Measurements from ENCODE around the gene PAPPA2. TPM values are rescaled to one million over a fixed set of nuclear protein-coding genes. Genes with fewer than 3 reads are reported as not detected.

PAPPA2 gene
- total RNA-seq, 4 donors from 2014 or later, result 0.07 to 0.97 (median 0.14) TPM

GRCh38 chr1:176479971-176480370 lies 17.0 kb downstream of the PAPPA2 start:
- no peak for TF ChIP-seq POLR2A (IDR thresholded peaks at IDR 0.05)
- TF ChIP-seq, protein P1, sequence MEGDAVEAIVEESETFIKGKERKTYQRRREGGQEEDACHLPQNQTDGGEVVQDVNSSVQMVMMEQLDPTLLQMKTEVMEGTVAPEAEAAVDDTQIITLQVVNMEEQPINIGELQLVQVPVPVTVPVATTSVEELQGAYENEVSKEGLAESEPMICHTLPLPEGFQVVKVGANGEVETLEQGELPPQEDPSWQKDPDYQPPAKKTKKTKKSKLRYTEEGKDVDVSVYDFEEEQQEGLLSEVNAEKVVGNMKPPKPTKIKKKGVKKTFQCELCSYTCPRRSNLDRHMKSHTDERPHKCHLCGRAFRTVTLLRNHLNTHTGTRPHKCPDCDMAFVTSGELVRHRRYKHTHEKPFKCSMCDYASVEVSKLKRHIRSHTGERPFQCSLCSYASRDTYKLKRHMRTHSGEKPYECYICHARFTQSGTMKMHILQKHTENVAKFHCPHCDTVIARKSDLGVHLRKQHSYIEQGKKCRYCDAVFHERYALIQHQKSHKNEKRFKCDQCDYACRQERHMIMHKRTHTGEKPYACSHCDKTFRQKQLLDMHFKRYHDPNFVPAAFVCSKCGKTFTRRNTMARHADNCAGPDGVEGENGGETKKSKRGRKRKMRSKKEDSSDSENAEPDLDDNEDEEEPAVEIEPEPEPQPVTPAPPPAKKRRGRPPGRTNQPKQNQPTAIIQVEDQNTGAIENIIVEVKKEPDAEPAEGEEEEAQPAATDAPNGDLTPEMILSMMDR (IDR thresholded peaks at IDR 0.05), result no peak
- no peak overlapping the region for H3K4me3 ChIP-seq (ENCODE audit: low read depth, poor library complexity, severe bottlenecking)
- DNase-seq (ENCODE audit: low spot score in 2 of 2), result no peak
- 34 to 36% methylated on average over 7 of the region's 7 CpGs for WGBS, 2 donors
- intact Hi-C loops (cut with DNase I; ENCODE audit: low total_unique reads), result no loop called here

- intact Hi-C loops (cut with DNase I; ENCODE audit: low total_unique reads), result no loop called here
- DNase-seq (ENCODE audit: low spot score in 2 of 2), result no peak
- 61 to 66% methylated on average over 9 of the region's 9 CpGs for WGBS, 2 donors
- TF ChIP-seq, protein P1 (IDR thresholded peaks at IDR 0.05), result no peak
- TF ChIP-seq POLR2A (IDR thresholded peaks at IDR 0.05), result no peak
- H3K4me3 ChIP-seq (ENCODE audit: low read depth, poor library complexity, severe bottlenecking), result no peak overlapping the region
Observed at GRCh38 chr1:176480750-176481149, 17.8 kb downstream of the PAPPA2 start.

DNA sequence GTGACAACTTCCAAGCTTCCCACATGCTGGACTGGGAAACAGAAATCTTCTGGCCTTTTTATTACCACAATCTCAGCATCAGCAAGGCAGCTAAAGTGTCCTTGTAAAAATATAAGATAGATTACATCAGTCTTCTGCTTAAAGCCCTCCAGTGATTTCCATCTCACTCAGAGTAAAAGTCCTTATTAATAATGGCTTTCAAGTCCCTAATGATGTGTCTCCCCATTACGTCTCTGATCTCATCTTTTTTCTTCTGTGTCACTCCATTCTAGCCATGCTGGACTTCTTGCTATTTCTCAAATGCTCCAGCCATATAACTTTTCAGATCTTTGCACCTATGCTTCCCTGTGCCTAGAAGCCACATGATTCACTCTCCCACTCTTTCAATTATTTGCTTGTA lies 22.1 kb downstream of the PAPPA2 start:
- intact Hi-C loops (cut with DNase I; ENCODE audit: low total_unique reads), result no loop called here
- H3K4me3 ChIP-seq (ENCODE audit: low read depth, poor library complexity, severe bottlenecking), result no peak overlapping the region

DNA sequence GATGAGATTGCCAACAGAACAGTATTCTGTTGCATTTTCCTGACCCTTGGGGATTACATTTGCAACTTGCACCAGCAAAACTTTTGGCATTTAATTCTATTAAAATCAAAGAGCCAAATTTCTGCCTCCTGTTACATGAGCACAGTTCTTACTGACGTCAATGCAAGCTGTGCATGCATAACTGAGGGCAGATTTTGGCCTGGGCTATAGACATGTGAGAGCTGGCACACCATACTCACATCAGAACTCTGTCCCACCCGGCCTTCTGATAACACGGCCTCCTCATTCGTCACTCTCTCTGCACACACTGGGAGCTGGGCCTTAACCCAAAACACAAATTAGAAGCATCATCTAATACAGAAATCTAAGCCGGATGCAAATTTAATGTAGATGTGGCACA lies 31.5 kb downstream of the PAPPA2 start:
- no peak overlapping the region for H3K4me3 ChIP-seq (ENCODE audit: low read depth, poor library complexity, severe bottlenecking)
- no peak for TF ChIP-seq POLR2A (IDR thresholded peaks at IDR 0.05)
- TF ChIP-seq, protein P1 (IDR thresholded peaks at IDR 0.05), result no peak
- intact Hi-C loops (cut with DNase I; ENCODE audit: low total_unique reads), result no loop called here
- 50 to 62% methylated on average over 5 of the region's 5 CpGs for WGBS, 2 donors
- DNase-seq (ENCODE audit: low spot score in 2 of 2), result no peak

More for the DNA sequence above, 22.1 kb downstream of the PAPPA2 start:
- DNase-seq (ENCODE audit: low spot score in 2 of 2), result no peak
- 66 to 73% methylated on average over 1 of the region's 1 CpG for WGBS, 2 donors
- TF ChIP-seq POLR2A (IDR thresholded peaks at IDR 0.05), result no peak
- TF ChIP-seq, protein P1 (IDR thresholded peaks at IDR 0.05), result no peak

DNA sequence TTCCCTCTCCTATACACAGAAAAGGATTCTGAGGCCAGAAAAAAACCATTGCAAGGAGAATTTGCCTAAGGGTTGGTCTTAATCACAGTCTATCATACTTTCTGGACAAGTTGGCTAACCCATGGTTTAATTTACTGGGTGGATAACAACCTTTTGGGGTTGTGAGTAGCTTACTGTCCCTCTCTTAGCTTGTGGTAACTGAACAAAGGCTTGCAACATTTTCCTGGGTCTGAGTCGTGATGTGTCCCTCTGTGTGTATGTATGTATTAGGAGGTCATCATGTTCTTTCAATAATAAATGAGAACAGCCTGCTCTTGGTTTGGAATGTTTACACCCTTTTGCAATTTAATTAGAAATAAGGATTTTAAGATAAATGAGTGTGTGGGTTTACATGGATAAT lies 36.7 kb downstream of the PAPPA2 start:
- no peak for DNase-seq (ENCODE audit: low spot score in 2 of 2)
- H3K4me3 ChIP-seq (ENCODE audit: low read depth, poor library complexity, severe bottlenecking), result no peak overlapping the region
- no peak for TF ChIP-seq POLR2A (IDR thresholded peaks at IDR 0.05)
- TF ChIP-seq, protein P1 (IDR thresholded peaks at IDR 0.05), result no peak
- WGBS, 2 donors, result 50 to 61% methylated on average over 1 of the region's 1 CpG
- intact Hi-C loops (cut with DNase I; ENCODE audit: low total_unique reads), result no loop called here

GRCh38 chr1:176501599-176501998 lies 38.6 kb downstream of the PAPPA2 start:
- WGBS, 2 donors, result 75 to 87% methylated on average over 2 of the region's 2 CpGs
- intact Hi-C loops (cut with DNase I; ENCODE audit: low total_unique reads), result no loop called here

More at GRCh38 chr1:176501599-176501998, 38.6 kb downstream of the PAPPA2 start:
- H3K4me3 ChIP-seq (ENCODE audit: low read depth, poor library complexity, severe bottlenecking), result no peak overlapping the region
- DNase-seq (ENCODE audit: low spot score in 2 of 2), result no peak
- no peak for TF ChIP-seq POLR2A (IDR thresholded peaks at IDR 0.05)
- TF ChIP-seq, protein P1 (IDR thresholded peaks at IDR 0.05), result no peak

Measured in lower leg skin (tissue), 4 donors.